Hepatocyte (in vitro differentiated cells): ENCODE data around the gene DISC1. TPM values are rescaled to one million over a fixed set of nuclear protein-coding genes. Genes with fewer than 3 reads are reported as not detected.
A peak's percentile ranks its signal among the peaks of the same experiment; 100 is the strongest.

Source experiments
- DNase-seq: peaks from one replicate; pipeline ENCODE4 v3.0.0-alpha.2; 2016; ENCODE audit warnings: low spot score
- H2AFZ ChIP-seq: fragments of 200-600 bp; sonication (generic); 2 replicates; pipeline ENCODE4 v1.6.0; 2016; ENCODE audit warnings: antibody characterized with exemption, mild to moderate bottlenecking
- H3K27ac ChIP-seq: fragments of 200-600 bp; sonication (generic); 2 replicates; pipeline ENCODE4 v1.5.1; 2016; ENCODE audit warnings: mild to moderate bottlenecking
- H3K27me3 ChIP-seq: fragments of 200-600 bp; sonication (generic); 2 replicates; pipeline ENCODE4 v1.6.1; 2016
- H3K36me3 ChIP-seq: fragments of 200-600 bp; sonication (generic); replicated peaks from 2 replicates; pipeline ENCODE4 v1.5.1; 2016; ENCODE audit warnings: low read depth; ENCODE audit not compliant: insufficient read depth
- H3K4me1 ChIP-seq: fragments of 200-600 bp; sonication (generic); 2 replicates; pipeline ENCODE4 v1.5.1; 2016; ENCODE audit warnings: mild to moderate bottlenecking, moderate library complexity; ENCODE audit not compliant: insufficient read depth
- H3K4me2 ChIP-seq: fragments of 200-600 bp; sonication (generic); 2 replicates; pipeline ENCODE4 v1.6.0; 2016
- H3K4me3 ChIP-seq: fragments of 200-600 bp; sonication (generic); 2 replicates; pipeline ENCODE4 v1.5.1; 2016; ENCODE audit warnings: mild to moderate bottlenecking
- H3K79me2 ChIP-seq: fragments of 200-600 bp; sonication (generic); 2 replicates; pipeline ENCODE4 v1.6.0; 2017; ENCODE audit warnings: mild to moderate bottlenecking
- H3K9me2 ChIP-seq: fragments of 200-600 bp; sonication (generic); replicated peaks from 2 replicates; pipeline ENCODE4 v1.6.0; 2017; ENCODE audit warnings: mild to moderate bottlenecking; ENCODE audit not compliant: insufficient read depth
- H3K9me3 ChIP-seq: fragments of 200-600 bp; sonication (generic); 2 replicates; pipeline ENCODE4 v1.5.1; 2016; ENCODE audit warnings: low read depth, mild to moderate bottlenecking
- H4K20me1 ChIP-seq: fragments of 200-600 bp; sonication (generic); 2 replicates; pipeline ENCODE4 v1.6.0; 2016; ENCODE audit warnings: mild to moderate bottlenecking; ENCODE audit not compliant: insufficient read depth, poor library complexity, severe bottlenecking
- EZH2 ChIP-seq: fragments of 200-600 bp; sonication (generic); IDR thresholded peaks from 2 replicates; pipeline ENCODE4 v1.6.1; 2016; ENCODE audit warnings: antibody characterized with exemption, mild to moderate bottlenecking, borderline replicate concordance
- EZH2phosphoT487 ChIP-seq: fragments of 200-600 bp; sonication (generic); IDR thresholded peaks from one replicate; pipeline ENCODE4 v1.6.1; 2018; ENCODE audit warnings: antibody characterized with exemption, mild to moderate bottlenecking, low read depth, moderate library complexity; ENCODE audit not compliant: unreplicated experiment, severe bottlenecking
- WGBS: methylation state at CpG from one replicate; pipeline ENCODE4 v1.1.6; 2016; ENCODE audit warnings: low lambda C conversion rate; ENCODE audit errors: missing lambda C conversion rate; 5-methylcytosine and 5-hydroxymethylcytosine counted together
- polyA plus RNA-seq: library from polyadenylated mRNA; unstranded; fragments of >200 nt; fragmentation: Nextera tagmentation; extraction: Ambion mirVana; gene quantifications from 2 replicates; pipeline ENCODE4 v1.2.1, GENCODE V29; 2016
- total RNA-seq: library from RNA; depleted of rRNA; stranded (reverse); fragments of >200 nt; gene quantifications from 2 replicates; pipeline ENCODE4 v1.2.3, GENCODE V29; 2014
- TF ChIP-seq, protein P1 (sequence below): fragments of 200-600 bp; sonication (generic); IDR thresholded peaks from 2 replicates; pipeline ENCODE4 v1.5.1; 2016; ENCODE audit warnings: antibody characterized with exemption, mild to moderate bottlenecking; ENCODE audit not compliant: poor library complexity

The DISC1 gene
- total and polyA plus RNA-seq, 2 experiments from 2014 or later: 3.0 to 4.7 TPM

DNA sequence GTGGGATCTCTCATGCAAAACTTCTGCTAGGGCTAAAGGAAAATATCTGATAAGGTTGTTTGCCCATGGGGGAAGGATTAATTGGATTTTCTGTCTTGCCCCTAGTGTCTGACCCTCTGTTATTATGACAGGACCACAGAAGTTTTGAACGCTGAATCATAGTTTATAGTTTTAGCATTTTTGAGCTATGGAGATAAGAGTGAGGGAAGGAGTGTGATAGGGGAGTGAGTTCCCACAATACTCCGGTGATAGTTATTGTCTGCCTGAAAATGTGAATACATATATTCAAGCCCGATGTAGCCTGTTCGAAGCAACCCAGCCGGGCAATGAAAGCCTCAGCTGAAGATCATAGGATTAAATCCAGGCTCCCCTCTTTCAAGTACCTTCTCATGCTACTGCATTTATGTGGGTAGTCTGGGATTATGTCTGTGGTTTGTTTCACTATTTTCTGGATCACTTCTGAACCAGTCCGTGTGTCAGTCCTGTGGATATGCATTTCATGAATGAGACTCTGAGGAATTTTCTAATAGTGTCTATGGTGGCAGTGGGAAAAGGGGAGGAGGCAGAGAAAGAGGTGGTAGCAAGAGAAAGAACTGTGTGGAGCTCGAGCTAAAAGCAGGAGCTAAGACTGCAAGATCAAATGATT lies 258.7 kb downstream of the DISC1 start:
- no peaks in the 10 kb centered on the region for H3K9me3 ChIP-seq
- H3K9me2 ChIP-seq: no peaks in the 10 kb centered on the region
- no peaks in the 10 kb centered on the region for H3K36me3 ChIP-seq
- no peak overlapping the region for H2AFZ ChIP-seq
- H3K27me3 ChIP-seq: no peaks in the 10 kb centered on the region
- WGBS: 36% methylated on average over 7 of the region's 7 CpGs
- no peaks in the 10 kb centered on the region for H4K20me1 ChIP-seq
- no peak for DNase-seq
- H3K4me1 ChIP-seq: peaks cover 5% of the 10 kb centered on the region
- H3K79me2 ChIP-seq: no peaks in the 10 kb centered on the region
- TF ChIP-seq EZH2phosphoT487 (no peak), EZH2 (no peak)
- TF ChIP-seq, protein P1, sequence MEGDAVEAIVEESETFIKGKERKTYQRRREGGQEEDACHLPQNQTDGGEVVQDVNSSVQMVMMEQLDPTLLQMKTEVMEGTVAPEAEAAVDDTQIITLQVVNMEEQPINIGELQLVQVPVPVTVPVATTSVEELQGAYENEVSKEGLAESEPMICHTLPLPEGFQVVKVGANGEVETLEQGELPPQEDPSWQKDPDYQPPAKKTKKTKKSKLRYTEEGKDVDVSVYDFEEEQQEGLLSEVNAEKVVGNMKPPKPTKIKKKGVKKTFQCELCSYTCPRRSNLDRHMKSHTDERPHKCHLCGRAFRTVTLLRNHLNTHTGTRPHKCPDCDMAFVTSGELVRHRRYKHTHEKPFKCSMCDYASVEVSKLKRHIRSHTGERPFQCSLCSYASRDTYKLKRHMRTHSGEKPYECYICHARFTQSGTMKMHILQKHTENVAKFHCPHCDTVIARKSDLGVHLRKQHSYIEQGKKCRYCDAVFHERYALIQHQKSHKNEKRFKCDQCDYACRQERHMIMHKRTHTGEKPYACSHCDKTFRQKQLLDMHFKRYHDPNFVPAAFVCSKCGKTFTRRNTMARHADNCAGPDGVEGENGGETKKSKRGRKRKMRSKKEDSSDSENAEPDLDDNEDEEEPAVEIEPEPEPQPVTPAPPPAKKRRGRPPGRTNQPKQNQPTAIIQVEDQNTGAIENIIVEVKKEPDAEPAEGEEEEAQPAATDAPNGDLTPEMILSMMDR: no peak
- peak overlapping the region; percentile 13 for H3K4me2 ChIP-seq
- no peak overlapping the region for H3K4me3 ChIP-seq
- peak overlapping the region; percentile 28 for H3K27ac ChIP-seq

DNA sequence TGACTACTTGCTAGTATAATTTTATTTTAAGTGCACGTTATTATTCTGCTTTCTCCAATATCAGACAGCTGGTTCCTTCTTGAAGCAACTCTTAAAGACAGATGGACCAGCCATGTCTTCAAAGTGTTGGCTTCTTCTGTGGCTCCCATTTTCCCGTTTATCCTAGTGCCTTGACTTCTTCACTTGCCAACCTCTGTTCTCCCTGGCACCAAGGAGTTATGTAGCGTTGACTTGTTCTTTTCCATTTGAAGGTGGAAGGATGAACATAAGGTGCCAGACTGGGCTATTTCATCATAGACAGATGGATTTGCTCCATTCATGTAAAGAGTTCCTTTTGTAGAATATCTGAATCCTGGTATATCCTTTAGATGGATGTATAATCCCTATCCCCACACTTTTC lies 260.6 kb downstream of the DISC1 start:
- Histone ChIP-seq H3K9me2 (no peaks in the 10 kb centered on the region), H3K4me3 (no peak overlapping the region), H3K27ac (no peak overlapping the region), H3K4me1 (peaks cover 5% of the 10 kb centered on the region), H3K4me2 (no peak overlapping the region), H3K79me2 (no peaks in the 10 kb centered on the region), H4K20me1 (no peaks in the 10 kb centered on the region), H3K27me3 (no peaks in the 10 kb centered on the region), H3K36me3 (no peaks in the 10 kb centered on the region), H3K9me3 (no peaks in the 10 kb centered on the region), H2AFZ (no peak overlapping the region)
- 100% methylated on average over 3 of the region's 3 CpGs for WGBS
- no peak for DNase-seq
- TF ChIP-seq, protein P1: no peak
- TF ChIP-seq EZH2 (no peak), EZH2phosphoT487 (no peak)

DNA sequence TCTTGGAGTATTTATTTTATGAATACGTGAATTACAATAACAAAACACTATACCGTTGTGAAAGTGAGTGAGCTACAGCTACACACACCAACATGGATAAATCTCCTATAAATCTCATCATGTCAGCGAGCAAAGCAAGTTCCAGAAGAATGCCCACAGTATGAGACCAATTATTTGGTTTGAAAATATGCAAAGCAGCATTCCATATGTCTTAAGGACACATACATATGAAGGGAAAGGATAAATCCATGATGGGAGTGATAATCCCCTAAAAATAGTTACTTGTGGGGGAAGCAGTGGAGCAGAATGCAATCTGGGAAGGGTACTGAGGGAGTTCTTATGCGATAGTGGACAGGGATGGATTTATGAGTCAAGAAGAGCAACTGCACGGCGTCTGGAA lies 261.3 kb downstream of the DISC1 start:
- TF ChIP-seq EZH2phosphoT487: no peak
- TF ChIP-seq, protein P1: no peak
- TF ChIP-seq EZH2: no peak
- H3K4me3 ChIP-seq: no peak overlapping the region
- peaks cover 5% of the 10 kb centered on the region for H3K4me1 ChIP-seq
- H3K9me2 ChIP-seq: no peaks in the 10 kb centered on the region
- DNase-seq: no peak
- H3K79me2 ChIP-seq: no peaks in the 10 kb centered on the region
- H3K4me2 ChIP-seq: no peak overlapping the region
- 81% methylated on average over 6 of the region's 6 CpGs for WGBS
- no peaks in the 10 kb centered on the region for H3K36me3 ChIP-seq
- no peaks in the 10 kb centered on the region for H3K9me3 ChIP-seq
- H4K20me1 ChIP-seq: no peaks in the 10 kb centered on the region
- H2AFZ ChIP-seq: no peak overlapping the region
- H3K27me3 ChIP-seq: no peaks in the 10 kb centered on the region
- no peak overlapping the region for H3K27ac ChIP-seq
